HS-5 (cell line): ENCODE data around the gene TMEM108.
A peak's percentile ranks its signal among the peaks of the same experiment; 100 is the strongest.

Experiments used
- DNase-seq: peaks from one replicate; pipeline ENCODE4 v3.0.0-alpha.2; 2012; ENCODE audit warnings: low read depth

The TMEM108 gene

DNA sequence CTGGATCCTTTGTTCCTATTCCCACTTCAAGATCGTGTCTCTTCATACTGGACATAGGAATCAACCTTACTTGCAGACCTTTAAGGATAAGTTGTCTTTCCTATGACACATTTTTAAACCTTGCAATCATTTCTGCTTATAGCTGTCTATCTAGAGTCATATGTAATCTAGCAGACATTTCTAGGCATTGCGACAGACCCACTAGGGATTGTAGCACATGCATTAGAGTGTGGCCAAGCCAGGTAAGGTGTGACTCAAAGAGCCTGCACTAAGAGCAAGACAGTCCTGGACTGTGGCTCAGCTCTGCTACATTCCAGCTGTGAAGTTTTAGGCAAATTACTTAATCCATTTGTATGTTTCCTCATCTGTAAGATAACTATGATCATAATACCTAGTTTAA, 322.8 kb downstream of the TMEM108 start:
- DNase-seq, result no peak

DNA sequence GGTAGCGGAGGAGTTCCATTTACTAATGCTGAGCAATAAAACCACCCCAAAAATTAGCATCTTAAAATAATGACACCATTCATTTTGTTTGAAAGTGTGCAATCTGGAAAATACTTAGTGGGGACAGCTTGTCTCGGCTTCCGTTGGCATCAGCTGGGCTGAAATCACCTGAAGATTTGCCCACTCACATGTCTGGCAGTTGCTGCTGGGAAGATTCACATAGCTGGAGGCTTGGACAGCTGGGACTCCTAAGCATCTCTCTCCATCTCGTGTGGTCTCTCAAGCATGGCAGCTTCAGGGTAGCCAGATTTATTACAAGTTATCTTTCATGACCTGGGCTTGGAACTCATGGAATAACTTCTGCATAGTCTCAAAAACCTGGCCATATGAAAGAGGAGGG, 323.2 kb downstream of the TMEM108 start:
- DNase-seq, result no peak

DNA sequence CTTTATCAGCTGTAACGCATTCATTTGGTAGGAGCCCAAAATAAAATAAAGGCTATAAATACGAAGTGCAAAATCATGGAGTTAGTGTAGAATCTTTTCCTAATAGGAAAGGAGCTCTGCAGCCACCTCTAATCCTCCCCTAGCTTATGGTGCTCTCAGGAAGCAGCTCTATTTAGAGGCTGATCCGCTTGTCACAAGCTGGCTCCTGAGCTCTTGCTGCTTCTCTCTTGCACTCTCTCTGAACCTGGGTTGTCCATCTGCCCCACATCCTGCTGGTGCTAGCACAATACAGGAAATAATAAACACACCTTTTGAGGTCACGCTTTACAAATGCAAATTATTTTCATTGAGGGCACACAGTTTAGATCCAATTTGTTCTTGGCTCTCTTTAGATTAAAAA, 324.3 kb downstream of the TMEM108 start:
- DNase-seq, result no peak

DNA sequence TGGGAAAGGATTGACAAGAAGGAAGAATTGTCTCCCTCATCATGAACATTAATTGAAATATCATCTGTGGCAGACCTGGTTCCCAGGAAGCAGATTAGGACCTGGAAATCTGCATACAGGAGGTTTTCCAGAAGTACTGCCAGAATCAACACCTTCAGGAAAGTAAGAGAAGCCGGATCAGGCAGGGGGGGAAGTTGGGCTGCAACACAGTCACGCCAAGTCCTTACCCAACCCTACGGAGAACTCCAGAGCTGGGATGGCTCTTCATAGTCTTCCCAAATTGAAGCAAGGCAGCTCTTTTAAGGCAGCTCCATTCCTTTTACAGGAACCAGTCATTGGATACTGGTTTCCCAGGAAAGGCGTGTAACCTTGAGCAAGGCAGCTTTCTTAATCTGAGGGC, 326.5 kb downstream of the TMEM108 start:
- DNase-seq, result no peak

DNA sequence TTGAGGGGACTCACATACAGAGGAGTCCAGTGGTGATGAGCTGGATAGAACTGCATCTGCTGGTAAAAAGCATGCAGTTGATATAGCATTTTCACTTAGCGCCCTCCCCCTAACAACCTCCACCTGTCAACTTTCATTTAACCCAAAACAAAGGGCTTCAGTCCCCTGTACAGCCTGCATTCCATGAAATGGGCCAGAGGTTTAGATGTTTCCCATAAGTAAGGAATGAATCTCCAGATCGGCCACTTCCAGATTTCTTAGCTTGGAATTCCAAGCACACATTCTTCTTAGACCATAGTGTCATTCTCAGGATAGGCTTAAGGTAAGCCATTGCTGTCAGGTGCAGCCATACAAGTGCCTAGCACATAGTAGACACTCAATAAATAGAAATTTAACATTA, 328.7 kb downstream of the TMEM108 start:
- DNase-seq, result no peak

DNA sequence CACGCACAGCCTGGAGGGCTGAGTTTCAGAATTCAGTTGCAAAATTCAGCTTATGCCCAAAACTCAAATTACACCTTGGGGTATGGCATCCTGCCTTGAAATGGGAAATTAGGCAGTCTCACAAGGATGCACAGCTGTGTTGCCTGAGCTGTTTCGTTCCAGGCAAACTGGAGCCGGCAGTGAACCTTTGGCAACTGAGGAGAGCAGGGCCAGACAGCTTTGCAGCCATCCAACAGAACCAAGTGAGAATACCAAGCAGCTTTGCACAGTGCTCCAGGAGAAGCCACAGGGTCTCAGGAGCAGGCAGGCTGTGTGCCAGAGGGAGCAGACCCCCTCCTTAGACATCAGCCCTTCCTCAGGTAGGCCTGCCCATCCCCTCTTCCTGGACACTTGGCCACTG, 329.2 kb downstream of the TMEM108 start:
- DNase-seq, result no peak

DNA sequence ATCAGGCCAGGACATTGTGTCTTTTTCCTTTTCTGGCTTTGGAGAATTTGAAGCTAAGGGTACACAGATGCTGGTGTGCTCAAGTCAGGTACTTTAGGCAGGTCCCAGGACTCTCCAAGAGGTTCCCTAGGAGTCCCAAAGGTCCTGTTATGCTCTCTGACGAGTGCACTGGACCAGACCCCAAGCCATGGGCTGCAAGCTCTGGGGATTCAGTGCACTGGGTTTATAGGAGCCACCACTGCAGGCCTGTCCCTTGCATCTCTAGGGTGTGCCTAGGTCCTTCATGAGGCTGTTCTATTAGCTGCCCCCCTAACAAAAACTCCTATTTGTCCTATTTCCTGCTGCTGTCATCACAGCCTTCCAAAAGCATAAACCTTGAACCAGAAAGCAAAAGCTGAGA, 329.8 kb downstream of the TMEM108 start:
- no peak for DNase-seq

DNA sequence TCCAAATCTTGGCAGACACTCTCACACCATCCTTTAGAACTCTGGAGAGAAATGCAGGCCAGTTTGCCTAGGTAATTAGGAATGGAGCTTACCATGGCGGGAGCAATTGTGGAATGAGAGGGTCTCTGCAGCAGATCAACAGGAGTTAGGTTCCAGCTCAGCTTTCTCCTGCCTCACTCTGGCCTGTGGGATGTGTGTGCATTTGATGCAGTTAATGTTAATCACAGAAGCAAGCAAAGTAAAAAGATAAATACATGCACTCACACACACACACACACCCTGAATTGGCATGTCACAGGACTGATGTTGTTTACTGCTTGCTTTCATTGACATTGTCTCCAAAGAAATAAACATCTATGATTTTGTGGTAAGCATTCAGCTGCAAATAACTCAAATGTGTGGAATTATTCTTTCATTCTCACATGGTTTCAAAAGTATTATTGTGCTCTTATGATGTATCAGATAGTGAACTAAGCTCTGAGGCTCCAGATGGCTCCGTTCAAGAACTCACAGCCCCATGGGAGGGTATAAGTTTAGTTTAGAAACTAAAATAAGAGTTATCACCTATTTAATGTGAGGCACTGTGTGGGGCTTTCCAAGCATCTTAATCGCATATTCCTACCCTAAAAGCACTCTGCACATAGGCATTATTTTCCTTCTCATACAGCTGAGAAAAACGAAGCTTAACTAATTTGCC, 330.3 kb downstream of the TMEM108 start:
- no peak for DNase-seq

DNA sequence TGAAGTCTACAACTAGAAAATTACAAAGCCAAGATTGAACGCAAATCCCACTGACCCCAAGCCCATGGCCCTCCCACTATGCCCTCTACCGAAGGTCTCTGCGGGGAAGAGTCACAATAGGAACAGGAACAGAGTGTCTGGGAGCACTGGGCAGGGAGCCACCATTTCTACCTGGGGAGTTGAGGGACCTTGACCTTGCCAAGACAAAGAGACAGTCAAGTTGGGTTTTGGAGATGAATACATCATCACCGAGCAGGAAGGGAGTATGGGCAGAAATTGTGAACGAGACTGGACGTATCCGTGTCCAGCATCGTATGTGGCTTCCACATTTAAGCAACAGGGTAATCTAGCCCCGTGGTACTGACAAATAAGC, 330.9 kb downstream of the TMEM108 start:
- no peak for DNase-seq

DNA sequence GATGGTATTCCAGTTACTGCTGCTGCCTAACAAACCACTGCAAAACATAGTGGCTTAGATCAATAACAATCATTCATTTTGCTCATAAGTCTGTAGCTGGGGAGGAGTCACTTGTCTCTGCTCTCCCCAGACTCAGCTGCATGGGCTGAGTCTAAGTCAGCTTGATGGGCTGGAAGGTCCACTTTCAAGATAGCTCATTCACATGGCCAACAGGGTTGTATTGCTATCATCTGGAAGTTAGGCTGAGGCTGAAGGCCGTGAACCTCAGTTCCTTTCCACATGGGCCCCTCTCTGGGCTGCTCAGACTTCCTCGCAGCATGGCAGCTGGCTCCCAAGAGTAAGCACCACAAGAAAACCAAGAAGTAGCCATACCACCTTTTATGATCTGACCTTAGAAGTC, 333.0 kb downstream of the TMEM108 start:
- DNase-seq, result no peak

DNA sequence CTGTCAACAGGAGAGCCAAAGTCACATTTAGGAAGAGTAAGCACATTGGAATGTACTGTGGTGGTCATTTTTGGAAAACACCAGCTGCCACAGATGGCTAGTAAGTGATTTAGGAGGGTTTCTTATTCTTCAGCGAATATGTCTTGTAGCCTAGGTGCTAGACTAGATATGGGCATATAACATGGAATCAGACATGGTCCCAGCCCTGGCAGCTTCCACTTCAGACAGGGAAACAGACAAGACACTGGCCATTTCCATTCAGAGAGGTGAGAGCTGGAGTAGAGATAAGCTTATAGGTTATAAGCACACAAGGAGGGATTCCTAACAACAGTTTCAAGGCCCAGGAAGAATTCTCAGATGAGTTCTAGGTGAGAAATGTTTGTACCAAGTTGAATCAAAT, 333.5 kb downstream of the TMEM108 start:
- no peak for DNase-seq

DNA sequence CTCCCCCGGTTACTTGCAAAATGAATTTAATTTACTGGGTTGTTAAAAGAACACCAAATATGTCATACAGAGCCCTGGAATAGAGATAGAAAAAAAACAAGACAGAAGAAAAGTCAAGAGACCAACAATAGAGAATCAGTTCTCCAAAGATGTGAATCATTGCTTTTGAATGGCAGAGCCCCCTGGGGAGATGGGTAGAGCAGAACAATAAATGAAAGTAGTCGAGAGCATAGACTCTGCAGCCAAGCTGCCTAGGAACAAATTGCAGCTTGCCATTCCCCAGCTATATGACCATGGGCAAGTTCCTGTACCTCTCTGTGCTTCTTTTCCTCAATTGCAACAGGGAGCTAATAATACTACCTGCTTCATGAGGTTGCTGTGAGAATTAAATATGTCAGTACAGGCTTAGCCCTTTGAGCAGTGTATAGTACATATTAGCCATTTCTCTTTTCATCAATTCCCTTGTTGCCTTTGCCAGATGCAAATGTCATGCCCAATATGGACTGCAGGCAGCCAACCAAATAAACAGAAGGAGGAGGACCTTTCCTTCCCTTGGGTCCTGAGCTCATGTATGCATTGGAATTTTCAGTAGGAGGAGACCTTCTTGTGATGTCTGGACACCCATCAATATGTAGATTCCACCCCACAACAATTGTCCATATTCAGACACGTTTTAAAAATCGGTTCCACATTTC, 336.7 kb downstream of the TMEM108 start:
- DNase-seq, result no peak

DNA sequence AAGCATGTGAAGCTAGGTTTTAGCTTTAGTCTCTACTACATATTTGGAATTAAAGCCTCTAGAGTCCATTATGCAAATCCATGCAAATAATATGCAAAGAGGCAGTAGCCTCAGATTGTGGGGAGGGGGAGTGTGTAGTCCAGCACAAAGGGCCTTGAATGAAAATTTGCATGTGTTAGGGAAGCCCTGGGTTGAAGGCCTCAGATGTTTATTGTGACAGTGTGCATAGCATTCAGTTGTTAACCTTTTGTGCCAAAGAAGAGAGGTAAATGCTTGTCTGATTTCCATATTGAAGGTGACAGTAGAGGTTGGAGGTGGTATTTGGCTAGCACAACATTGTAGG, 337.2 kb downstream of the TMEM108 start:
- no peak for DNase-seq

DNA sequence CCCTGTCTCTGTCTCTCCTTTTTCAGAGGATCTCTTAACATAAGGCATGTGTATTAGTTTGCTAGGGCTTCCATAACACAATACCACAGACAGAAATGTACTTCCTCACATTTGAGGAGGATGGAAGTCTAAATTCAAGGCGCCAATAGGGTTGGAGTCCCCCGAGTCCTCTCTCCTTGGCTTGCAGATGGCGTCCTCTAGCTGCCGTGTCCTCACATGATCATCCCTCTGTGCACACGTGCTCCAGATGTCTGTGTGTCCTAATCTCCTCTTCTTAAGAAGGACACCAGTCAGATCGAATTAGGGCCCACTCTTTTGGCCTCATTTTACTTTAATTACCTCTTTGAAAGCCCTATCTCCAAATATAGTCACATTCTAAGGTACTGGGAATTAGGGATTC, 338.6 kb downstream of the TMEM108 start:
- DNase-seq, result no peak

DNA sequence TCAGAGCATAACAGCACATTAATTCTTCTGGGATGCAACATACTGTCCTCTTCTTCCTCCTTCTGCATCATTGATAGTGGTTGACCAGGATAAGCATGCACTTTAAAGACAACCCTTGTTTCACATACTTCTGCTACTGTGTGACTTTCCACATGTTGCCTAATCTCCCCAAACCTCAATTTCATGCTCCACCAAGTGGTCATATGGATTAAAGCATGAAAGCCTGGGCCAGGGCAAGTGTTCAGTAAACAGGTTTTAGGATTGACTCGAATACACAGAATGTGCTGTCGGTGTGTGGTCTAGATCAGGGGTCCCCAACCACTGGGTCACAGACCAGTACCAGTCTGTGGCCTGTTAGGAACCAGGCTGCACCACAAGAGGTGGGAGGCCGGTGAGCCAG, 339.2 kb downstream of the TMEM108 start:
- DNase-seq, result peak; percentile 18

DNA sequence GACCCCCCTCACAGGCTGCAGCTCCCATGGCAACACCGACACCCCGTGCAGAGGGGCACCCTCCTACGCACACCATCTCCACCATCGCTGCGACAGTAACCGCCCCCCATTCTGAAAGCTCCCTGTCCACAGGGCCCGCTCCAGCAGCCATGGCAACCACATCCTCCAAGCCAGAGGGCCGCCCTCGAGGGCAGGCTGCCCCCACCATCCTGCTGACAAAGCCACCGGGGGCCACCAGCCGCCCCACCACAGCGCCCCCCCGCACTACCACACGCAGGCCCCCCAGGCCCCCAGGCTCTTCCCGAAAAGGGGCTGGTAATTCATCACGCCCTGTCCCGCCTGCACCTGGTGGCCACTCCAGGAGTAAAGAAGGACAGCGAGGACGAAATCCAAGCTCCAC, 341.7 kb downstream of the TMEM108 start:
- no peak for DNase-seq

DNA sequence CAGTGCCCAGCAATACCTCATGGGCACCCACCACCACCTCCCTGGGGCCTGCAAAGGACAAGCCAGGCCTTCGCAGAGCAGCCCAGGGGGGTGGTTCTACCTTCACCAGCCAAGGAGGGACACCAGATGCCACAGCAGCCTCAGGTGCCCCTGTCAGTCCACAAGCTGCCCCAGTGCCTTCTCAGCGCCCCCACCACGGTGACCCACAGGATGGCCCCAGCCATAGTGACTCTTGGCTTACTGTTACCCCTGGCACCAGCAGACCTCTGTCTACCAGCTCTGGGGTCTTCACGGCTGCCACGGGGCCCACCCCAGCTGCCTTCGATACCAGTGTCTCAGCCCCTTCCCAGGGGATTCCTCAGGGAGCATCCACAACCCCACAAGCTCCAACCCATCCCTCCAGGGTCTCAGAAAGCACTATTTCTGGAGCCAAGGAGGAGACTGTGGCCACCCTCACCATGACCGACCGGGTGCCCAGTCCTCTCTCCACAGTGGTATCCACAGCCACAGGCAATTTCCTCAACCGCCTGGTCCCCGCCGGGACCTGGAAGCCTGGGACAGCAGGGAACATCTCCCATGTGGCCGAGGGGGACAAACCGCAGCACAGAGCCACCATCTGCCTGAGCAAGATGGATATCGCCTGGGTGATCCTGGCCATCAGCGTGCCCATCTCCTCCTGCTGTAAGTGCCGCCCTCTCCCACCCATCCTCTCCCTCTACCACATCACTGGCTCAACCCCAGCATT, 342.5 kb downstream of the TMEM108 start:
- DNase-seq, result no peak

DNA sequence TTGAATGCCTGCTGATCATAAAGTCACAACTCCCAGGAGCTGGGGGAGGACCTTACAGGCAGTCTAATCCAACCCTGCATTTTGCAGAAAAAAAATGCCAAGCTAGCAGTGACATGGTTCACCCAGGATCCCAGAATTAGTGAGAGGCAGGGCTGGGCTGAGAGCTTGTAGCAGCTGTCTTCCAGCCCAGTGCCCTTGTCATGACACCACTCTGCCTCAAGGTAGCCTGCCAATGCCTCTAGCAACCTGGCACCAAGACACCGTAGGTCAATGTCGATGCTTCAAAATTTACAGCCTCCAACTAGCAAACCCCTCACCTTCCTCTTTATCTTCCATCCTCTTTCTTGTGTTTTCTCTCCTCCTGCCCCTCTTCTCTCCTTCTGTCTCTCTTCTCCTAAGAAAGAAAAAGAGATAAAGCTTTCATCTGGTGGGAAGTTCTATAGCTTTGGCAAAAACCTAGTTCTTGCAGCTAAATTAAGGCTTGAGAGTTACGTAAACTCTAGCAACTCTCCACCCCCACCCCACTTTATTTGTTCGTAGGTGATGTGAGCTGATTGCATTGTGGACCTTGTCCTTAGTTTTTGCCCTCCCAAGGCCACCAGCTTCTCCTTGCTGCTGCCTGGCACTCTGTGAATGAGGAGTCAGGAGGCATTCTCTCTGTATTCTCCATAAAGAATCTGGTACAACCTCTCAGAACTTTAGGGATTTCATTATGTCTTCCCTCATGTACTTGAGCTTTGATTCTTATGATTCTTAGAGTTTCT, 343.3 kb downstream of the TMEM108 start:
- no peak for DNase-seq

DNA sequence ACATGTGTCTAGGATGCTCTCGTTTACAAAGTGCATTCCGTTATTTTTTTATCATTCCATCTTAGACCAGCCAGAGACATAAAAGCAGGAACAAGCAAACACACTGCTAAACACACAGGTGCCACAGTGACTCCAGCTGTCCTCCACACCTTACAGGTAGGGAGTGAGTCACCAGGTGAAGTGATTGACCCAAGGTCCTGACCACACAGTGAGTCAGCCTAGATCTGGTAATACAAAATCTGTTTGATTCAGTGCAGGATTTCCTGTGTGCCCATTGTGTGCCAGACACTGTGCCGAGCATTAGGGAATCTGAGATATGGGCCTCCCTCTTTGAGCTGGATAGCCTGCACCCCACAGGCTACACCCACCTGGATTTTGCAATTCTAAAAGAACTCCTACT, 345.0 kb downstream of the TMEM108 start:
- no peak for DNase-seq

DNA sequence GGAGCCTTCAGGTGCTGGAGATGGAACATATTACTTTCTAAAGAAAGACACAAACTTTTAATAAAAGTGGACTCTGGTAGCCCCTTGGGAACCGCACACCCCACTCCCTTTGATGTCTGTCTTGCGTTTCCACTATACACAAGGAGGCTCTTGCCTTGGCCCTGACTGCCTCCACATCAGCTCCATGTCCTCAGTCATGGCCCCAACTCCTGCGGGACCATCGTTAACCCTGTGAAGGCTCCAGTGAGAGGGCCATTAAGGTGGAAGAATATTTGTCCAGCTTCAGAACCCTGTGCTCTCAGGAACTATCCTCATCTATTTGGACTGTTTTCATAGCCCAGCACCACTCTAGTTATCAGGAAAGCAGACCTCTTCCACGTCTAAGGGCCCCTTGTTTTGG, 345.6 kb downstream of the TMEM108 start:
- DNase-seq, result no peak

DNA sequence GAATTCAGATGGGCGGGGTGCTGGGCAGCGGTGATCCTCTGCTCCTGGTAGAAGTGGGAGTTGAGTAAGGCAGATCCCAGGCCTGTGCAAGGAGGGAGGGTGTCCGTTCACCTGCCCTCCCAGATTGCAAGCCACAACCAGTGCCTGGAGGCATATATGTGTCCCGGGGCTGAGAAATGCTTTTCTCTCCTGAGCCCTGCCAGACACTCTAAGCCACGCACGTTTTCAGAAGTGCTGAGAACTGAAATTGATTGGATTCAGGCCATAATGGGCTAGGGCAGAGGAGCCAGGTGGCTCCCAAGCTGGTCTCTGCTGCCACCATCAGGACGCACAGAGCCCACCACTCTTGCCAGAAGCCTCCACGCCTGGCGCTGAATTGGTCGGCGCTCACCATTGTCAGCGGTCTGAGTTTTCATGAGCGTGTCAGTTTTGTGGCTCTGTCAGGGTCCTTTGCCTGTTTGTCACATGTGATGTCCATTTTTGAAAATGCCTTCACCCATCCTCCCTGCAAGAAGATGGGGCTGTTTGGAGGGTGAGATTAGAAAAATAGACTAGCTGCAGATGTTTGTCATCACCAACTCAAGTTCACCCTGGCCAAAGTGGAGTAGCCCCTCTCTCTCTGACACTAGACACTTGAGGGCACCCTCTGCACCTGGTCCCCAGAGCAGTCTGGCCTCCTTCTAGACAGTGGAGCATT, 346.3 kb downstream of the TMEM108 start:
- no peak for DNase-seq

DNA sequence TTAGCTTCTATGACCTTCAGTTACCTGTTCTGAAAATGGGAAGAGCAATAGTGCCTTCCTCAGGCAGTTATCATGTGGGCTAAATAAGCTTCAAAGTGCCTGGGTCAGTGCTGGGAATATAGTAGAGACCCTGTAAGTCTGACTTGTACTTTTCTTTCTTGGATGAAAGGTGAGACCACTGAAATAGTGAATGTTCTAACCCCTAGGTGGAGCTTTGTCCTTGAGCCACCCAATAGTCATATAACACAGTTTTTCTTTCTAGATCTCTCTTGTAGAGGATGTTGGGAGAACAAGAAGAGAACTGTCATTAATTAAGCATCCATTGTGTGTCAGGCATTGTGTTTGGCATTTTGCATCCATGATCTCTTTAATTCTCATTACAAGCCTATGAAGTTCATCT, 348.7 kb downstream of the TMEM108 start:
- no peak for DNase-seq
